Activated gamma-delta T cell treated with anti-CD3 and anti-CD28 coated beads, Interleukin-2, amount 50 U/mL, for 16 hours (primary cell): ENCODE results near the gene CCSER1.
"Not testable (repeated sequence)": the region's sequence is repeated elsewhere in the genome, so short reads cannot be mapped to it uniquely, and the experiment has no call there.

ENCODE experiments used
- DNase-seq: peaks from one replicate; pipeline ENCODE4 v3.0.0-alpha.2; 2020; ENCODE audit warnings: low read depth

CCSER1 gene

DNA sequence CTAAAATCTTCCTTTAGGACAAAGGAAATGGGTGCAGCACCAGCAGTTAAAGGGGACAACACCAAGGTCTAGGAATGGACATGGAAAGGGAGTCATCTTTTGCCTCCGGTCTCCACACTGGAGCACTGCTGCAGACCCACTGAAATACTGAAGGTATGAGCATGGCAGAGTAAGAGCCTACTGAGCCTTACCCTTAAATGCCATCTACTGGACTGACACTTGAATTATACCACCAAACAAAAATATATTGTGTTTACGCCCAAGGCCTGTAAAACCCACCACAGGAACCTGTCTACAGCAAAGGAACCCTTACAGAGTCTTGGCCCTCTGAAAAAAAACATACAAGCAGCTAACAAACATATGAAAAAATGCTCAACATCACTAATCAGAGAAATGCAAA is 443.4 kb downstream of the CCSER1 start:
- DNase-seq, result no peak

DNA sequence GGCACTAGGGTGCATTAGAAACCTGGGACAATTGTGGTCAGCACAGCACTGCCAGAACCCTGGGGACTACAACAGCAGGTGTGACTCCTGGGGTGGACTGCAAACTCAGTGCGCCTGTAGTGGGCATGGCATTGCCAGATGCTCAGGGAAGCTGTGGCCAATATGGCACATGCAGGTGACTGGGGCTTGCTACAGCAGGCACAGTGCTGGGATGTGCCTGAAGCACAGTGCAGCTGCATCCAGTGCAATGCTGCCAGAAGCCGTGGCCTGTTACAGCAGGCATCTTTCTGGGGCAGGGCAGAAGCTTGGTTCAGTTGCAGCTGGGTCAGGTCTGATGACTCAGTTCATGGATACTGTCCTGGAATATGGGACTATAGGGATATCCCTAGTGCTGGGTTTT is 445.8 kb downstream of the CCSER1 start:
- no peak for DNase-seq

DNA sequence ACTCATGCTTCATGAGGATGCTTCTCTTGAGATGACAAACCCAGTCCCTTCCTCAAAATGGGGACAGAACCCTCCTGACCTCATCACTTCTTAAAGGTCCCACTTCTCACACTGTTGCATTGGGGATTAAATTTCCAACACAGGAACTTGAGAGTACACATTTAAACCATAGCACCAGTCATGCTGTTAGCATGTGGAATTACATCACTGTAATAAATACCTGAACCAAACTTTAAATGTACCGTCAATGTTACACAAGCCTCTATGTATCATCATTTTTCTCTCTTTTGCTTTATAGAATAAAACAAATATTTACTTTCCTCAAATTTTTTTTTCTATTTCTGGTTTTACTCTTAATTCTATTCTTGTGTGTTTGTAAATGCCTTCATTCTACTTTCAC is 448.2 kb downstream of the CCSER1 start:
- no peak for DNase-seq

DNA sequence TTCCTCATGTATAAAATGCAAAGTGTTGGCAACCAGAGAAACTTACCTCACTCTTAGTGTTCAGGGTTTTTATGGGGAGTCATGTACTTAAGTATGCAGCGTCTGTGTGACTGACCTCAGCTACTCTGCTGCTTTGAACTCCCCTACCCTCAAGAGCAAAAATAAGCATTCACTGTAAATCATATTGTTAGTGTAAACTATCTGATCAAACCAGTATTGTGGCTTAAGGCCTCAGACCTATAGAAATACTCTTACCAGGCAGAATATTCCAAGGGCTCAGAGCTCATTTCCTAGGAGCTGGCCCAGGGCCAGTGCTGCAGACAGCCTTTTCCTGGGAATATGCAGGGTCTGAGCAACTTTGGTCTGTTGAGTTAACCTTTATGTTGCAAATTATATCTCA is 453.1 kb downstream of the CCSER1 start:
- no peak for DNase-seq

DNA sequence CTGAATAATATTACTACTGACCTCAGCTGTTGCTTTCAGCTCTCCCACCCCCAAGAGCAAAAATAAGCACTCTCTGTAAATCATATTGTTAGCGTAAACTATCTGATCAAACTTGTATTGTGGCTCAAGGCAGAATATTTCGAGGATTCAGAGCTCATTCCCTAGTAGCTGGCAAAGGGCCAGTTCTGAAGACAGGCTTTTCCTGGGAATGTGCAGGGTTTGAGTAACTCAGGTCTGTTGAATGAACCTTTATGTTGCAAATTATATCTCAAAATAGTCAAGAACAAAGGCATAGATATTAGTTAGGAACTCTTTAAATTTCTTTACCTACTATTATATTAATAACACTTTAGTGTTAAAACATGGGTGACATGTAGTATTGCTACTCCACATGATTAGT is 454.9 kb downstream of the CCSER1 start:
- no peak for DNase-seq

DNA sequence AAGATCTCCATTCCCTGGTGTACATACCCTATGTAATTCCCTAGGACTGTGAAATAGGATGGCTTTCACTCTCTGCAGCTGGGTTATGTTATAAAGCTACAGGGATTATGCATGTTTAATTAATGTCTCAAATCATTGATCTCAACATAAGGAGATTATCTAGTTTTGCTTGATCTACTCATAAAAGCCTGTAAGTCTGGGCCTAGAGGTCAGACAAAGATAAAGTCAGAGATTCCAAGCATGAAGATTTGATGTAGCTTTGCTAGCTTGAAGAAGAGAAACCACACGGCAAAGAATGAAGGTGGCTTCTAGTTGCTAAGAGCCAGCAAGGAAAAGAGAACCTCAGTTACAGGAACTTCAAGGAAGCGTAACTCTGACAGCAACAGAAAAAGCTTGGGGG is 456.9 kb downstream of the CCSER1 start:
- no peak for DNase-seq

DNA sequence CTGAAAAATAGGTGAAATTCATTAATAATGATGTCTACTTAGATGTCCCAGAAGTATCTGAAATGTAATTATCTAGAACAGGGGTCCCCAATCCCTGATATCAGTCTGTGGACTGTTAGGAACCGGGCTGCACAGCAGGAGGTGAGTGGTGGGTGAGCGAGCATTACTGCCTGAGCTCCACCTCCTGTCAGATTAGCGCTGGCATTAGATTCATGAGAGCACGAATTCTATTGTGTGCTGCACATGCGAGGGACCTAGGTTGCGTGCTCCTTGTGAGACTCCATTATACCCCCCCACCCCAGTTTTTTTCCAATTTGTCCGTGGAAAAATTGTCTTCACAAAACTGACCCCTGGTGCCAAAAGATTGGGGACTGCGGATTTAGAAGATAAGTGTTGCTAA is 458.8 kb downstream of the CCSER1 start:
- DNase-seq, result no peak

DNA sequence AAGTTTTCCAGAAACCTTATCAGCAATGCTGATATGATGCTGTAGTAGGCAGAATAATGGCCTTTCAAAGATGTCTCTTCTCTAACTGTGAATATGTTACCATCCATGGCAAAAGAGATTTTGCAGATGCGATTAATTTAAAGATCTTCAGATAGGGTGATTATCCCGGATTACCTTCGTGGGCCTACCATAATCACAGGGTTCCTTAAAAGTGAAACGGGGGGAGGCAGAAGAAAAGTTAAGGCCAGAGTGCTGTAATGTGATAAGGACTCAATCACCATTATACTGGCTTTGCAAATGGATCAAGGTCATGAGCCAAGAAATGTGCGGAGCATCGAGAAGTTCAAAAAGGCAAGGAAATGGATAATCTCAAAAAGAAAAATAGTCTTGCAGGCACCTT is 459.6 kb downstream of the CCSER1 start:
- DNase-seq, result no peak

DNA sequence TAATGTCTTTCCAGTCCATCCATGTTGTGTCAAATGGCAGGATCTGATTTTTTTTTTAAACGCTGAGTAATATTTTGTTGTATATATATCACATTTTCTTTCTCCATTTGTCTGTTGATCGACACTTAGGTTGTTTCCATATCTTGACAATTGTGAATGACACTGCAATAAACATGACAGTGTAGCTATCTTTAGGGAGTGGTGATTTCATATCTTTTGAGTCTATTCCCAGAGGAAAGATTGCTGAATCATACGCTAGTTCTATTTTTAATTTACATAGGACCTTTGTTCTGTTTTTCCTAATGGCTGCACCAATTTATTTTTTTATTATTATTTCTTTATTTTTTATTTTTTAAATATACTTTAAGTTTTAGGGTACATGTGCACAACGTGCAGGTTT is 470.7 kb downstream of the CCSER1 start:
- DNase-seq, result no peak

DNA sequence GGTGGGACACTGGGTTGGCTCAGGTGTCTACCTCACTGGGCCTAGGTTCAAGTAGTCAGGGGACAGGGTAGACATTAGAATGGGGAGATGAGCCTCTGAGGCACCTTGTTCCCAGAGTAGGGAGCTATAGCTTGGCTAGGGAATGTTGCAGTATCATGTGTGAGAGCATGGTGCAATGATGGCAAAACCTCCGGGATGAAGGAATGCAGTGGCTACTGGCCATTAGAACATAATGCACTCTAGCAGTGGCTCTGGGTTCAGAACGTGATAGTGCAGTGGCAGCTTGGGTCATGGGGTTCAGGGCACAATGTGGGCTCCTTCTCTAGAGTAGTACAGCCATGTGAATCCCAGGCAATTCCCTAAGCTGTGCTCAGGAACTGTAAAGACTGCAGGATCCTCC is 471.5 kb downstream of the CCSER1 start:
- no peak for DNase-seq

DNA sequence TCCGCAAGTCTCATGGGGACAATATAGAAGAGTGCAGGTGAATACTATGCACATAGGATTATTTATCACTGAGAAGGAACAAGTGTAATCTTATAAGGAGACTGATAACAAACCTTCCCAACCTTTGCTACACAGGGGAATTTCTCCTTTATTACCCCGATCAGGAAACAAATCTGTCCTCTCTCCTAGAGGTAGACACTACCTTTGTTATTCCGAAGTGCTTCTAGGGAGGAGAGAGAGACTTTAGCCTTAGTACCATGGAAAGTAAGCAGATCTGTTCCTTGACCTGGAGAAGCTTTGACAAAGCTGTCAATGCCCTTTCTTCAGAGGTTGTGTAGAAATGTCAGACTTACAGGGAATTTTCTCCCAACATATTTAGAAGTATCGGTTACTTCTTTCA is 475.5 kb downstream of the CCSER1 start:
- DNase-seq, result no peak

DNA sequence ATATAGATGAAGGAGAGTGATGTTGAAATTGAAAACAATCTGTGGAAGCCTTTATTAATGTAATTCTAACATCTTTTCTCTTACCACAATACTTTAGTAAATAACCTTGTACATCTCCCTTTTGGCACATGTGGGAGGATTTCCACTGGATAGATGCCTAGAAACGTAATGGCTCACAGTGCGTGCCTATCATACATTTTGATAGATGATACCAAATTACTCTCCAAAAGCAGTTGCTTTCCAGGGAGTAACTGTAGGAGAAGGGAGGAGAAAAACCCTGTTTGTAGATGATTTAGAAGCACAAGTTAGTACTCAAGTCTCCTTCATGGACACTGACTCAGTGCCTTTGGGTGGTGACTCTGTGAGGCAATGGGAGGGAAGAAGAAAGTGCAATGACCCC is 476.3 kb downstream of the CCSER1 start:
- DNase-seq, result no peak

DNA sequence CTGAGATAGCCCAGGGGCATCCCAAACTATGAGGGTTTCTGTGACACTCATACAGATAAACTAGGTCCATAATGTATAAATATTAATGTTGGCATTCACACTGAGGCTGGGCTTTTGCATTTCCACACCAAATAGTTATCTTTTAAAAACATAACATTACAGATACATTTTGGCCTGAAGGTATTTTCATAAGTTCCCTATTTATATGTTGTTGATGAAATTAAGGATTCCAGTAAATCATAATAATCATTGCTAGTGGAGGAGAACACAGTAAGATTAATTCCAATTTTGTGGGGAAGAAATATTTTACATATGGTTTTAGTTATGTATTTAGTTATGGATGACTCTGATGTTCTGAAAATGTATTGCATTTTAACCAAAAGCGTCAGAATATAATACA is 479.6 kb downstream of the CCSER1 start:
- DNase-seq, result no peak

DNA sequence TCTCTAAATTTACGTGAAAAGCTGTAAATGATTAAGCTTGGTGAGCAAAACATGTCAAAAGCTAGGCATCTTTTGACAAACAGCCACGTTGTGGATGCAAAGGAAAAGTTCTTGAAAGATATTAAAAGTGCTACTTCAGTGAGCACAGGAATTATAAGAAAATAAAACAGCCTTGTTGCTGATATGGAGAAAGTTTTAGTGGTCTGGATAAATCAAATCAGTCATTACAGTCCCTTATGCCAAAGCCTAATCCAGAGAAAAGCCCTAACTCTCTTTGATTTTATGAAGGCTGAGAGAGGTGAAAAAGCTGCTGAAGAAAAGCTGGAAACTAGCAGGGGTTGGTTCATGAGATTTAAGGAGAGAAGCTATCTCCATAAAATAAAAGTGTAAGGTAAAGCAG is 487.2 kb downstream of the CCSER1 start:
- DNase-seq, result no peak

DNA sequence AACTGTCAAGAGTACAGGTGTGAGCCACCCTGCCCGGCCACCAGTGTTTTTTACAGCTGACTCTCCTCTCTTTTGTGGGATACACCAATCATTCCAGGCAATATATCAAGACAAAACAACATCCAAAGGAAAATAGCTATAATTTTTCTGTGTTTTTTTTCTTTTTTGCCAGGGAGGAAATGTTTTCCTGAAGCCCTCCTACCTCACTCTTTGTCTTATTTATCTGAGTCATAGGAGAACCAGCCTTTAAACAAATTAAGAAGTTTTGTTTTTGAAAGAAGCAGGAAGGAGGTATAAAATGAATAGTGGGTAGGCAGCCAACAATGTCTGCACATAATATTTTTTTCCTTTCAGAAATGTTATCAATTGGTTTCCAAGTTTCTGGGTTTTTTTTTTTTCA is 493.9 kb downstream of the CCSER1 start:
- no peak for DNase-seq

DNA sequence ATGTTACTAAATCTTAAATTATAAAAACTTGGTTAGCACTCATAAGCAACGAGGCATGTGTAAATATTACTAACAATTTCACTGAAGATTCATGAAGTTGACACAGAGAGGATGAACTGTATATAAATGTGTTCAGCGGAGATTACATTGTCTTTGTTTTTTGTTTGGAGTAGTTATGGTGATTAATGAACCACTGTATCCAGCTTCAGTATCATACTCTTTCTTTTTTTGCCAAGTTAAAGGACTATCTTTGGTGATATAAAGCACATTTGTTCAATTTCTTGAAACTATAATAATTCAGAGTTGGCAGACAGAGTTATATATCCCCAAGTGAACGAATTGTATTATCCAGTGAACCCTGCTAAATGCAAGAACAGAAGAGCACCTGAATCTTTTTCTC is 497.6 kb downstream of the CCSER1 start:
- no peak for DNase-seq

DNA sequence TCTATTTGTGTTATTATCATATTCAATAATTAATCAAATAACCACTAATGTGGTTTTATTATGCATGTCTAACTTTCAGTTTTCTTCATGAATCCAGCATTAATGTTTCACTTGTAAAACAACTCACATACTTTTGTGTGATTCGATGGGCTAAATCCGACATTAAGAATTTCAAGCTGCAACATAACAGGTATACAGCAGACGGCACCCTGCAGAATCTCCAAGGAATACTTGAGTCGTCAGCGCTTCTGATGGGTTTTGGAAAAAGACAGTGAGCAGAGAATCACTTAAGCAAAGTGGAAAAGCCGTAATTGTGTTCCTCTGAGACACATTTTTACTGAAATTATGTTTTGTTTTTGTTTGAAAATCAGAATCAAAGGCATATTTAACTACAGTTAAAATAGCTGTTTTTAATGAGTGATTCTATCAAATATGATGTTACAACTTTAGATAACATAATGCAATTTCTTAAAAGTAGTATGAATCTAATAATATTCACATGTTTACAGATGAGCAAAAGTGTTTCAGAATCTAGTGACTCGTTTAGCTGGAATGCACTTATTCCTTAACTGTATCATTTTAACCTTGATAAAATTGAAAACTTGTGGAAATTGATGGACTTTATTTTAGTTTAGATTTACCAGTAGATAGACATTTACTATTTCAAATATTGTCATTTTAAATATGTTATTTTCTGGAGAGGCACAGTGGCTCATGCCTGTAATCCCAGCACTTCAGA is 514.8 kb downstream of the CCSER1 start:
- no peak for DNase-seq

DNA sequence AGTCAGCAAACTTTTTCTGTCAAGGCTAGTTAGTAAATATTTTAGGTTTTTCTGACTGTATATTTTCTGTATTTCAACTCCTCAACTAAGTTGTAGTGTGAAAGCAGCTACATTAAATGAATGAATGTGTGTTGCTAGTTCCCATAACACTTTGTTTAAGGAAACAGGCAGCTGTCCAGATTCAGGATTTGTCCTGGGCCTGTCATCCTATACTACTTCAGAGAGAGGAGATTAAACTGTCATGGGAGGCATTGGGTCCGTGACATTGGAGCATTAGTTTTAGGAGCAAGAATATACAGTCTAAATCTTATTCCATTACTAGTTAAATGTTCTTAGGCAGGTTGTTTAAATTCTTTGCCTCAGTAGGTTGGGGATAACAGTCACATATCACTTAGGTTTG is 516.0 kb downstream of the CCSER1 start:
- no peak for DNase-seq

DNA sequence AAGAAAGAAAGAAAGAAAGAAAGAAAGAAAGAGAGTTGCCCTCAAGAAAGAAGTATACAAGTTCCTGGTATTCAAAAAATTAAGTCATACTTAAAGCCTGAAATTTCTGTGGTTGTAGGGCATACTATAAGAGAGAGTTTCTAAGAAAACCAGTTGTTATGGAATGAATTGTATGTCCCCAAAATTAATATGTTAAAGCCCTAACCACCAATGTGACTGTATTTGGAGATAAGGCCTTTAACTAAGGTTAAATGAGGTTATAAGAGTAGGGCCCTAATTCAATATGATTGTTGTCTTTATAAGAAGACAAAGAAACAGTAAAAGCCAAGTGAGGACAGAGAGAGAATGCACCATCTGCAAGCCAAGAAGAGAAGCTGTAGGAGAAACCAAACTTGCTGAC is 521.1 kb downstream of the CCSER1 start:
- no peak for DNase-seq

DNA sequence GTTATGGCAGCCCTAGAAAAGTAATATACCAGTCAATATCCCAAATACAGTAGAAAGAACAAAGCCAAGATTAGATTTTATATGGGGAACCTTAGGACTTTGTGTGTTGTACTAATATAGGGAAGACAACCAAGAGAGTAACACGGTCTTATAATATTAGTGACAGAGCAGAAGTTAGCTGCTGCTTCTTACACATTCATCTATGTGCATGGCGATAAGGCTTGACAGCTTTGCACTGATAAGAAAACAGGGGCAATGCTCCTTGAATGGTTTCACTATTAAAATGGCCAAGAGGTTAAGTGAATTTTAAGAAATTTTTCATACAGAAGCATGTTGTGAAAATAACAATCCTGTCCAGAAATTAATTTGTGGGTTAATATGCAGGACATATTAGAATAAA is 521.6 kb downstream of the CCSER1 start:
- DNase-seq, result no peak

DNA sequence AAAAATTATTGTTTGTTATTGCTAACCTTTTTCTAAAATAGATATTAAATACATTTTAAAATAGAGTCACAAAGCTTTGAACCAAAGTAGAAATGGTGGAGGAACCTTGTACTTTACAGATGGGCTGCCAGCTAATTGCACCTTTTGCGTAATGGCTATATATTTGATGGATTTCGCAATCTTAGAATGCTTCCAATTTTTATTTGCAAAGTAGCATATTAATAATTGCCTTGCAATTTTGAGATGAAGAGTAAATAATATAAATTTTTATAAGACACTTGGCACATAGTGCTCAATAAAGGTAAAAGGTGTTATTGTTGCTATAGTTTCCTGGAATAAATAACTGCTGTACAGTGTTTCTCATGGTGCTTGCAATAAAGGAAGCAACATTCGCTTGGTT is 533.5 kb downstream of the CCSER1 start:
- no peak for DNase-seq

DNA sequence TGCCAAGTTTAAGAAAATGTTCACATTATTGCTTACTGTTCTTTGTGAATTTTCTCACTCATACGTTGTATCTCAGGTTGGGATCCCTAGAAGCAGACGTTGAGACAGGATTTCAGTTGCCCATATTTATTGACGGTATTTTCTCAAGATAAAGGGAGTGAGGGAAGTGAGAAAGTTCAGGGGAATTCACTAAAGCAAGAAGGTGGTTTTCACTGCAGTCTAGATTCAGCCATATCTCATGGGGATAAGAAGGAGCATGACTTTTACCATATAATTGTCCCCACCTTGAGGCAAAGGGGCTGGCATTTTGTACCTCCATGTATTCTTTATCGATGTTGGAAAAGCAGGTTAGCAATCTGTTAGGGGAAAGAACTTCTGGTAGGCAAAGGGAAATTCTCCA is 543.0 kb downstream of the CCSER1 start:
- no peak for DNase-seq

DNA sequence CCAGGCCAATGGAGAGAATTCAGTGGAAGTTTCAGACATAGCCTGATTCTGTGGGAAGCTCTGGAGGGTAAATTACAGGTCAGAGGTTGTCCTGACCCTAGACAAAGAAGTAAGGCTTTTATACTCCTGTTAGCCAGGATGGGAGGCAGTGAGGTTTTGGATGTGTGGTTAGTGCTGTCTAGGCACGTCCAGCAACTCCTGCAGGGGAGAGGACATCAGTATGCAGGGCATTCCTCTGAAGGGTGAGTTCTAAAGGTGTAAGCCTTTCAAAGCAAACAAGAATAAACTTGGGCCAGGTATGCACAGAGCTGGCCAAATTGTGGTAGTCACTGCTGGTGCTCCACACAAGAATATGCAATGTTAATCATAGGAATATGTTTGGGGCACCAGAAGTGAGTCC is 562.5 kb downstream of the CCSER1 start:
- DNase-seq, result no peak

DNA sequence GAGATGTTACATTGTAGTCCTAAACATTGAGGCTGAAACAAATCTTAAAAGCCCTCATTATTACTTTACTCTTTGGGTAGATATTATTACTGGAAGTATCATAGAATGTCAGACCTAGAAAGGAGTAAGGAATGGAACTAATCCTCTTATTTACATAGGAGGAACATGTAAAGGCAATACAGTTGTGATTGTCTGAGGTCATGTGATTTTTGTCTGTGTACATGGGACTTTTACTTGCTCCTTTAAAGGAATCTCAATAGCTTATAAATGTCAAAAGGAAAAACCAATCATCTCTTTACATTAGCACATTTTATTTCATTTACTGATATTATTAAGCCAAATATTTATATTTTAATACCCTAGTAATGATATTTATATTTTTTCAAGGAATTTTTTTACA is 568.2 kb downstream of the CCSER1 start:
- DNase-seq, result no peak

DNA sequence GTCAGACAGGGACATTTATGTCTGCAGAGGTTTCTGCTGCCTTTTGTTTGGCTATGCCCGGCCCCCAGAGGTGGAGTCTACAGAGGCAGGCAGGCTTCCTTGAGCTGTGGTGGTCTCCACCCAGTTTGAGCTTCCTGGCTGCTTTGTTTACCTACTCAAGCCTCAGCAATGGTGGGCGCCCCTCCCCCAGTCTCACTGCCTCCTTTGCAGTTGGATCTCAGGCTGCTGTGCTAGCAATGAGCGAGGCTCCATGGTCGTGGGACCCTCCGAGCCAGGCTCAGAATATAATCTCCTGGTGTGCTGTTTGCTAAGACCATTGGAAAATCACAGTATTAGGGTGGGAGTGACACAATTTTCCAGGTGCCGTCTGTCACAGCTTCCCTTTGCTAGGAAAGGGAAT is 578.3 kb downstream of the CCSER1 start:
- not testable (repeated sequence) for DNase-seq
